HG03039 (cell line): ENCODE data around the gene CNRIP1.

Experiments used
- ATAC-seq: cut with Tn5 transposase; IDR thresholded peaks from one replicate; pipeline ENCODE4 v1.9.1; 2021; ENCODE audit warnings: mild to moderate bottlenecking, moderate library complexity; ENCODE audit not compliant: unreplicated experiment

Gene CNRIP1

DNA sequence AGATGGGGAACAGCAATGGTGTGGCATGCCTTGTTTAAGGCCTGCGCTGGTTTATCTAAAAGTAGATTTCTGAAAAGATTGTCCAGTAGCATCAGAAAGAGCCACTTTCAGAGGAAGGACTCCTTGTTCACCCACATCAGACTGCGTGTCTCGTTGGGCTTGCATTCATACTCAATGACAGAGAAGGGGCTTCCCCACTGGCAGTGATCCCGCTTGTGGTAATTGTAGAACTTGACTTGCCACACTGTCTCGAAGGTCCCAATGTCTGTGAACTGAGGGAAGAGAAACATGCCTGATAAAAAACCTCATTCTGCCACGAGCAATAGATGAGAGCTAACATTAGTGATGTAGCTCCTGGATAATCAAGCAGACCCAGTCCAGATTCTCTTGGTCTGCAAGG, 26.0 kb downstream of the CNRIP1 start:
- no peak for ATAC-seq

GRCh38 chr2:68293024-68293423, 26.7 kb downstream of the CNRIP1 start:
- ATAC-seq = no peak

DNA sequence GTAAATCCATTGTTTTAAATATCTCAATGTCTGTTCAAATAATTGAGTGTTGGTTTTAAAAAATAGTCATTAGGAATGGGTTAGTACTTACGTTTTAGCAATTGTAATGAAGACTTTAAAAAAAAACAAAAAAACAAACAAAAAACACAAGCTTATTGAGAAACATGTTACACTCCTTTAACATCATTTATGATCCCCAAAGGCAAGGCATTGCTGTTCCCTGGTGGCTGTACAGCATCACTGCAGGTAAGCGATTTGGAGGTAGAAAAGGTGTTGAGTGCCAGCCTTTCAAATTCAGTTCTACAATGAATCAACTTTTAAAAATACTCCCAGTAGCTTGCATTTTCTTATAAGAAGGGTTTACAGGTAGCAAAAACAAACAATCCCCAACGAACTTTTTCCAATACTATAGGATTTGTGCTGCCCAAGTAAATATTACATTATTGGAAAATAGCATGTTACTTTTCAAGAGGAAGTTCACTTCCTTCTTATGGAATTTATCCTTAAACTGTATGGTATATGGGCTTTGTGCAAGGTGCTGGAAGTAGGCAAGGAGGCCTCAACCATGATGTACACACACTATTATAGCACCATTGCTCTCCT, 27.5 kb downstream of the CNRIP1 start:
- no peak for ATAC-seq

GRCh38 chr2:68291314-68291713, 28.4 kb downstream of the CNRIP1 start:
- no peak for ATAC-seq

GRCh38 chr2:68290901-68291300, 28.8 kb downstream of the CNRIP1 start:
- ATAC-seq = no peak

DNA sequence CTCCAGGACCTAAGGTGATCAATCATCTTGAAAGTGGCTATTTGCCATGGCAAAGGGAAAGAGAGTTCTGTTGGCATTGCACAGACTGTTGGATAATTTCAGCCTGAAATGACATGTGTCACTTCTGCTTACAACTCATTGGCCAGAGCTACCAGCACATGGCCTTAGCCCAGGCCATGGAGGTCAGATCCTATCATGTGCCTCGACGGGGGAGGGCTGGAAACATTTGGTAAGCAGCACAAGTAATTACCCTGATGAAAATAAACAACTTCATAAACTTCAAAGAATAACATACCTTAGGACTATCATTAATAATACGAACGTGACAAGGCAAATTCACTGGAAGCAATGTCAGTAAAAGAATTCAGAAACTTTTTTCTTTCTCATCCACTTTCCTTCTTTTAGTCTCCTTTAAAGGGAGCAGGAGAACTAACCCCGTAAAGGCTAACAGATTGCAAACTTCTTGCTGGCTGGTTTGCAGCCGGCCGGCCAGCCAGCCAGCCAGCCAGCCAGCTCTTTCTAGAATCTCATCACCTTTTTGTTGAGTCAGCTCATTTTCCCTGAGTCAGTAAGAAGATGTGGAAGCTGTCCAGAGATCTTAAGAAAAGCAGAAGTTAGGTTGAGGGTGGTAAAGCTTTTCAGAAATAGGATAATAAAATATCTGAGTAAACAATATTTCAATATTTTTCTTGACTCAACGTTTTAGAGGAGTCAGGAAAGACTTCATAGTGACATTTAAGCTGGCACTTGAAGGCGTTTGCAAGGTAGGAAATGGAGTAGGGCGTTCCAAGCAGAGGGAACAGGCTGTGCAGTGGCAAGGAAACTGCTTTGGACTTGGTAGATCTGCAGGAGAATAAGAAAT, 31.9 kb downstream of the CNRIP1 start:
- ATAC-seq = no peak

- no peak for ATAC-seq
Measured at GRCh38 chr2:68284896-68285295, 34.9 kb downstream of the CNRIP1 start.

DNA sequence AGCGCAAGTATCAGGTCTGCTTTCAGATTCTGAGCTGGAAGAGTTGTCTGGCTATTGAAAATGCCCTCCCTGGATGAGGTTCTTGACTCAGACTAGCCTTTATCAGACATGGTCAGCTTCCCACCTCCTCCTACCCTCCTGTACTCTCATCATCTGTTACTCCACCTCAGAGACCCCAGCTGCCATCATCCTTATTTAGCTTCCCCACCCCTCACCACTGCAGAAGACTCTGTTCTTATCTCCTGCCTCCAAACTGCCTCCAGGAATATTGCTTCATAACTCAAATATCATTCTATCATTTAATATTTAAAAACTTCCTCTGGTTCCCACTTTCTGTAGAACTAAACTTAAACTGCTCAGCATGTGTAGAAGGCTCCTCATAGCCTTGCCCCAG, 36.3 kb downstream of the CNRIP1 start:
- ATAC-seq = no peak

DNA sequence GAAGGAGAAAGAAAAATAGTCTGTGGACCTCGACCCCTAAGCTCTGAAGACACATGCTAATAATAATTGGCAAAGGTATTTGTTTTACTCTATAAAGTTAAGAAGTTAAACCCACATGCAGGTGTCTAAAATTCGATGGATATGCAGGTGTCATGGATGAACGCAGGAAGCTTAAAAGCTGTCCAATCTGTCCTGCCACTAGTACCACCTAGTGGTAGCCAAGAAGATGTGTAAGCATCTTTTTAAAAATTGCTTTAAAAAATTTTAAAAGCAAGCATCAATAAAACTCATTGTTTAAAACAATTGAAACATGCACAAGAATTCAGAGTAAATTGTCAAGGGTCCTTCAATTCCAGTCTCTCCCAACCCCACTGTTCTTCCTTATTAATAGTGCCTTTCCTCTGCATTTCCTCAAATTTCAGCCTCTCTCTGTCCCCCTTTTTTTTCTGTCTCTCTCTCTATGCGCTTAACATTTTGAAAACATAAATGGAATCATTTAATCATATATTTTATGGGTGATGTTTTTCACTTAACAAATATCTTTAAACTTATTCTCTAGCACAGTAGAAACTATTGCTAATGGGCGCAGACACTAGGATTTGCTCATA, 36.8 kb downstream of the CNRIP1 start:
- ATAC-seq = no peak

GRCh38 chr2:68280796-68281195, 39.0 kb downstream of the CNRIP1 start:
- ATAC-seq = no peak

DNA sequence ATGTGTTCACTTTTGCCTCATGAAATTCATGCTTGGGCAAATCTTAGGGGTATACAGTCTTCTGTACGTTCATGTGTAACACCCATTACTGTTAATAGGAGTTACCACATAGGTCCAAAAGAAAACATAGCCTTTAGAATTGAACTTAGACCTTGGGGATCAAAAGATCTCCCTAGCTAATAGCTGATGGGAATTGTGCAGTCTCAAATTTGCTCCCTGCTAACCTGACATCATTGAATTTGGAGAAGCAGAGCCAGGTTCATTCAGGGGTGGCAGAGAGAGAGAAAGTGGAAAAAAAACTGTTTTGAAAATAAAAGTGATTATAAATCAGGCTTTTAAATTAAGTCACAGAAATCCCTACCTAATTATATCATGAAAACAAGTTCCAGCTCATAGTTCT, 39.4 kb downstream of the CNRIP1 start:
- ATAC-seq = no peak

DNA sequence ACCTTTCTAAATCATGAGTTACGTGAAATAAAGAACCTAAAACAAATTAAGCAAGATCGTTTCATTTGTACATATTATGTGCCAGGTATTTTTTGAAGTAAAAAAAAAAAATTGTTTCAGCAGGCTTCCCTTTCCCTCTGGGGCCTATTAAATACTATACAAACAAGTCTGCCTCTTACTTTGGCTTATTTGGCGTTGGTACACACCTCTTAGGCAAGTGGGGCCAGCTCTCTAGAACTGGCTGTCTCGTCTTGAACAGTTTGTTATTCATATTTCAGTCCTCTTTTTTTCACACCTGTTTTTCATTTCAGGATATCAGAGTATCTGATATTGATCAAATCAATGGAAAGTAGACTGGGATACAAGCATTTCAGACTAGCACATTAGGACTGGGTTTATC, 40.1 kb downstream of the CNRIP1 start:
- no peak for ATAC-seq

DNA sequence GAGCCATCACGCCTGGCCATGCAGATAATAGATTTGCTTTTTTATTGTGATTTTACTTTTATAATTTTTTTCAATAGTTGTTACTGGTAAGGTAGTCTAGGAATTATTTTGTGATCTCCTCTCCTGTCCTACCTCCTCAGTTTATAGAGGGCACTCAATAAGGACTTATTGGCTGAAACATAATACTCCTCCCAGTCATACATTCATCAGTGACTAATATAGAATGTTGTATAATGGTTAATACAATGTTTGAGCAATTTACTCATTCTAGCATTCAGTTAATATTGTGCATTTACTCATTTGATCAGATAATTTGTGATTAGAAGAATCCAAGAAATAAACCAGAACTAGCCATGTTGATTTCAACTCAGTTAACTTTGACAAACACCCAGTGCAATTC, 41.6 kb downstream of the CNRIP1 start:
- no peak for ATAC-seq

GRCh38 chr2:68274022-68274421, 45.7 kb downstream of the CNRIP1 start:
- ATAC-seq = no peak

DNA sequence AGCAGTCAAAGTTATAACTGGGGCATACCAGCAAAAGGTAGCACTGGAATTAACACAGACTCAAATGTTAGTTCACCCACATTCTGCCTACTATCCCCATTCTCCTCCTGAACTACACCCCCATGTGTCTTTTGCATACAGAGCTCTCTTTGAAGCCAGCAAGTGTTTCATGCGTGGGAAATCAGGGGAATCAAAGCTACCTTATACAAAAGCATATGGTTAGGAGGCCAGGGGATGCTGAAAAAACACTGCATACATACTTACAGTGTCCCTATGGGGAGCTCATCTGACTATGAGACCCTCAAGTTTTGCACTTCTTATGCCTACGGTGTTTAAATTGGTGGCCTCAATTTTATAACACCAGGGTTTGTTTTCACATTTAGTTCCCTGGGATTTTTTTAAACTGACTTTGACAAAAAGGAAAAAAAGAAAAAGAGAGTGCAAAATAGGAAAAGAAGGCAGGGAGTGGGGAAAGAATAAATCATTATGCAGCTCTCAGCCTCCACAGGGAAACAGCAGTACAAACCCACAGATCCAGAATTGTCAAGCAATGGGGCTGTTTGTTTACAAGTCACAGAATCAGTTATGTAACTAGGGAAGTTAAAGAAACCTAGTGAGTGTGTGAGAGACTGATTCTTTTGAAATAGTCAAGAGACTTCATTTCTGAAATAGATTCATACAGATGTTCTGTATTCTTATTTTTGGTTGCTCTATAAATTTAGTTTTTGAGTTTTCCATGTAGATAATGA, 47.3 kb downstream of the CNRIP1 start:
- no peak for ATAC-seq

- no peak for ATAC-seq
Measured at GRCh38 chr2:68266655-68267054, 53.1 kb downstream of the CNRIP1 start.

- ATAC-seq = no peak
Measured at GRCh38 chr2:68263632-68264031, 56.1 kb downstream of the CNRIP1 start.

GRCh38 chr2:68258851-68259250, 60.9 kb downstream of the CNRIP1 start:
- no peak for ATAC-seq

GRCh38 chr2:68256093-68256450, 63.7 kb downstream of the CNRIP1 start:
- no peak for ATAC-seq

GRCh38 chr2:68253219-68254068, 66.3 kb downstream of the CNRIP1 start:
- no peak for ATAC-seq
